ENCODE data around the gene VSIG1.

Gene VSIG1

GRCh38 chrX:108068121-108068520, 23.3 kb downstream of the VSIG1 start:
- no peak for DNase-seq

- DNase-seq: no peak
These were observed 26.0 kb downstream of the VSIG1 start for GRCh38 chrX:108070891-108071290.

- no peak for DNase-seq
These were observed 26.7 kb downstream of the VSIG1 start for GRCh38 chrX:108071578-108071977.

GRCh38 chrX:108072746-108073145, 27.9 kb downstream of the VSIG1 start:
- no peak for DNase-seq

DNA sequence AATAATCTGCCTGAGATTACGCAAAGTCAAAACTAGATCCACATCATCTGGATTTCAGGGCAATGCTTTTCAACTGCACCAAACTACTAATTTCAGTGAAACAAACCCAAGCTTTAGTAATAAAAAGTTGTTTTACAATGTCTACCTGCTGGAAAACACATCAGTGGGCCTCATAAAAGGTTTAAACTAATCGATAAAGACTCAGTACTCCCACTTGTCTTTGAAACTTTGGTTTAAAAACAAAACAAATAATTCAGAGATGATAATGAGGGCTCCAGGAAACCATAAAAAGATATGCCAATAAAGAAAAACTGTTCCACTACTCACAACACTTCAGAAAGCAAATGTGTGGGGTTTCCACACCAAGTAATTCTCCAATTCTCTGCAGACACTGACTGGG, 36.2 kb downstream of the VSIG1 start:
- no peak for DNase-seq

GRCh38 chrX:108087792-108088191, 42.9 kb downstream of the VSIG1 start:
- no peak for DNase-seq

- no peak for DNase-seq
These were observed 43.6 kb downstream of the VSIG1 start for GRCh38 chrX:108088511-108088910.

GRCh38 chrX:108090491-108091263, 45.8 kb downstream of the VSIG1 start:
- DNase-seq: no peak

GRCh38 chrX:108091264-108091877, 46.5 kb downstream of the VSIG1 start, which contains the start of the genes ATG4A and PSMD10:
ATG4A (plus strand) TSS chrX:108091778; CDS start chrX:108091827, 49 bp downstream.
PSMD10 (minus strand) TSS chrX:108091542; CDS start chrX:108091520, 22 bp downstream.
- DNase-seq: peak; percentile 95

DNA sequence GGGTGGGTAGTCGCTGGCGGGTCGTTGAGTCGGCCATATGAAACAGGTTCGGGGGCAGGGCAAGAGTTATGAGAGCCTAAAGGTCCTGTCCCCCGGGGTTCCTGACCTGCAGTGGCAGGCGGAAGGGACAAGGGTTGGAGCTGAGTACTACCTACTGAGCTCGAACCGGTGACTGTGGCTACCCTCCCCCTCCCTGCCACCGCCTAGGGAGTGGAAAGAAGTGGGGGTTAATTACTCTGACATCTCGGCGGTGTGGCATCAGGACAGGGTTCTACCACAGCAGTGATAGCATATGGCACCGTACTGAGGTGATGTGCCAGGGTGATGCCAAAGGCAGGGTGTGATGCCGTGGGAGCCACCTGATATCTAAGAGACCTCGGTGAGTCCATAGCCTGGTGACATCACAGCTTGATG, 47.0 kb downstream of the VSIG1 start:
- DNase-seq: no peak

DNA sequence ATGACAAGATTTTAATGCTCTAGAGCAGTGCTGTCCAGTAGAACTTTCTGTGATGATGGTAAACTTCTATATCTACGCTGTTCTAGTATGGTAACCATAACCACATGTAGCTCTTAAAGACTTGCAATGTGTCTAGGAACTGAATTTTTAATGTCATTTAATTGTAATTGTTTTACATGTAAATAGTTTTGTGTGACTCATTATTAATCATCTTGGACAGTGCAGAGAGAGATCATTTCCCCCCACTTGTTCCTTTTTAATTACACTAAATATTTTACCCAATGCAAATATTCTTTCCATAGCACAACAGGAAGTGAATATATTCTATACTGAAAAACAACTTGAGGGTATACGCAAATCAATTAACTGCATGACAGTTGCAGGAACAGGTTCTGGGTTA, 52.5 kb downstream of the VSIG1 start:
- no peak for DNase-seq

DNA sequence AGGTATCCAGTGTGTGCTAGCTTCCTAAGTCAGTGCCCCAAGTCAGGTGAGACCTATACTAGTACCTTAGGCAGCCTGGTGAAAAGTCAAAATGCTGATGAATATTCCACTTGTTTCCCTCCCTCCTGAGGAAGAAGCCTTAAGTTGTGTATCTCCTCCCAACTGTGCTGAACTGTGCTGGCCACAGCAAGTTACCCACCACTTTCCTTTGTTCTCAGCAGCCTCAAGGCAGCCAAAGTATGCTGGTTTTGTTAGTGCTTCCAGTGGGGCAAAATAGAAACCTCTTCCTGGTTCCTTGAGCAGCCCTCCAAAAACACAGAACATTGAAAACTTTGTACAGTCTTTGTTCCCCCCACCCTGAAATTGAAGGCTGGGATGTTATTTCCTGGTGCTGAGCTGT, 60.6 kb downstream of the VSIG1 start:
- no peak for DNase-seq

DNA sequence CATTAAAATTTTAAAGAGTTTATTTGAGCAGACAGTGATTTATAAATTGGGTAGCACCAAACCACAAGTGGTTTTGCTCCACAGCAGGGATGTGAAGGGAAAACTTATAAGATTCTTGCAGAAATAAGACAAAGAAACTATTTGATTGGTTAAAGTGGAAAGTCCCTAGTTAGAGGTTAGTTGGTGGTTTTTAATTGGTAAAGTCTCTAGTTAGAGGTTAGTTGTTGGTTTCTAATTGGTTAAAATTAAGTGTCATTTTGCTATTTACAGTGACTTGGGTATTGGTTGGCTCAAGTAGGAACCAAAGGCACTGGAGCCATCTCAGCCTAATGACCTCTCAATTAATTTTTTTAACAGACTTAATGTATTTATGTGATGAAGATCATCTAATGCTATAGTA, 69.7 kb downstream of the VSIG1 start:
- no peak for DNase-seq

DNA sequence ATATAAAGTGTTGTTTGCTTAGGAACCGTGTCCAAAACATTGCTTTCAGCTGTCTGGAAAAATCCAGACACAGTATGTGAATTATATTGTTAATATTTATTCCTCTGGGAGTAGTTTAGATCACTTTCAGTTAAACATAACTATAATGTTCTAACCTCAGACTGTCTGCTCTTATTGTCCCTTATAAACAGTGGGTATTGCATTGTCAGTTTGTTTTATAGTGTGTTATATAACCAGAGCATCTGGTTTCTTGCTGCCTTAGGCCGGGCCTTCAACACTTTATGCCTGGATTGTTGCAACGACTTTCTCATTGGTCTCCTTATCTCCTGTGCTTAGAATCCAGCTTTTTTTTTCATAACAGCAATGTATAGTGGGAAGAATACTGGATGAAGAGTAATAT, 73.1 kb downstream of the VSIG1 start:
- DNase-seq: no peak

DNA sequence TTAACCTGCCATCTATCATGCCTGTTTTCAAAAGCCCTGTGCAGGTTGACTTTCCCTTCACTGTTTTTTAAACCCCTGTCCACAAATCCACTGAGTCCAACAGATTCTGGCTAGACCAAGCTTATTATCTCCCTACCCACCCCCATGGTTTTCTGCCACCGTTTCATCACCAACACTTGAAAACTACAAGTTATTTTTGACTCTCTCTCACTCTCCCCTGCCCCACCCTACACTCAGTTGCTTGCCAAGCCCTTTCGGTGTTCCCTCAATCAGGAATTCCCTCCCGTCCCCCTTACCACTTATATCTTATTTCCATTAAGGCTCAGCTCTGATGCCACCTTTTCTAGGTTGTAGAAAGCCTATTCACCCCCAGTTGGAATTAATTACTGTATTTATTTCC, 76.4 kb downstream of the VSIG1 start:
- no peak for DNase-seq

GRCh38 chrX:108122748-108123147, 77.9 kb downstream of the VSIG1 start:
- peak in 1 of 2 experiments; percentile 2 for DNase-seq

DNA sequence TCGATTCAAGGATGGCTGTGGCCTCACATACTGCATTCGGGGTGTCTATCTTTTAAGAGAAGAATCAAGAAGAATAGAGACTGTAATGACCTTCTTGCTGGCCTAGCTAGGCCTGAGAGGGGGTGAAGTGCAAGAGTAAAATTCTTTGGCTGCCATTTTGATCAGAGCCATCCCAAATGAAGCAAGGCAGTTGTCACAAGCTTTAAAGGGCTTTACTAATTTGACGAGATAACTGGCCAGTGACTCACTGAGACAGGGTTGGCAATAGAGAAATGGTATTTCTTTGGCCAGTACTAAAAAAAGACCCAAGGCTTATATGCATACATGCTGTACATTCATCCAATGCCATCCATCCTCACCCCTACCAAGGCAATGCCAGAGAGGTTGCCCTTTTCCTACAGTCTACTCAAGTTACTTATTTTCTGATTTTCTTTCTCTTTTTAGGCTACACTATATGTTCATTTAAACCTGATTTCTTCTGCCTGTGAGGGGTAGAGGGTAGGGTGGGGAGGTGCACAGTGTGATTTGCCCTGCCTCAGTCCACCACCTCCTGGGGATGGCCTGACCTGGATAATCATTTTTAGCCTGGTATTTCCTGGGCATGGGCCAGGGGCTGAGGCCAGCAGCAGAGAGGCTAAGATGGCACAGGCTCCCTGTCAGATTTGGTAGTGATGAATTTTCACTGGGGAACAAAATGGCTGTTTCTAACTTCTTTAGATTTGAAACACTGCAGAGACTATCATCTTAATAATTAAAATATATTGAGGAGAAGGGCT, 78.9 kb downstream of the VSIG1 start:
- no peak for DNase-seq

DNA sequence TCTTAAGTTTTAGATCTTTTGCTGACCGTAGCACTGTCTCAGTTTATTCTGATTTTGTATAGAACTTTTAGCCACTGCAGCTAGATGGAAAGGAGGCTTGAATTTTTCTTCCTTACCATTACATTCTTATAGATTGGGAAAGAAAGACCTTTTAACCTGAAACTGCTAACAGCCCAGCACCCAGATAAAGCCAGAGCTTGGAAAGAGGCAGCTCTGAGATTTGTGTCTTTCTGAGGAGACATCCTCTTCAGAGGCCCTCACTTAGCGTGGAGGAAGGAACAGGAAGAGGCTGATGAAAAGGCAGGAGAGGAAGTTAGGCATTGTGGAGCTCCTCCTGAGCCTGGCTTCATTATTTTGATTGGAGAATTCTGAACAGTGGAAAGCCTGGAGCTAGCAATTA, 81.8 kb downstream of the VSIG1 start:
- DNase-seq: no peak

DNA sequence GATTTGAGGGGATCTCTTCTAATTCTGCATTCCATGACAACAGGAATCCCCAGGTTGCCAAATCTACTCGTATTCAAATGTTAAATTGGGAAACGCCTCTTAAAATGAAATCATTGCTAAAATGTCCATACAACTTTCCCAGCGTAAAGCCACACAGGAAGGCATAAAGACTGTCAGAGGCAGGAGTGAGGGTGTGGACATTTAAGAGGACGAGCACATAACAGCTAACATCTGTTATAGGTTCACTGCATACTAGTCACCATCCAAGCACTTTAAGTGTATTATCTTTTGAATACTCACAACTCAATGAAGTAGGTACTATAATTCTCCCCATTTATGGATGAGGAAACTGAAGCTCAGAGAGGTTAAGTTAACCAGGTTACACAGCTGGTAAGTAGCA, 82.3 kb downstream of the VSIG1 start:
- DNase-seq: no peak

Data from NCI-H446 (cell line).